Mucosa of gallbladder (tissue), 1 donor: Measurements from ENCODE around the gene TBCCD1. TPM values are rescaled to one million over a fixed set of nuclear protein-coding genes. Genes with fewer than 3 reads are reported as not detected.
A peak's percentile ranks its signal among the peaks of the same experiment; 100 is the strongest.
"Not testable (repeated sequence)": the region's sequence is repeated elsewhere in the genome, so short reads cannot be mapped to it uniquely, and the experiment has no call there.

Experiments used
- DNase-seq: peaks from one replicate; pipeline ENCODE4 v3.0.0-alpha.2; 2020; ENCODE audit warnings: low spot score
- total RNA-seq: library from RNA; stranded (reverse); gene quantifications from one replicate; pipeline ENCODE4 v1.2.1, GENCODE V29; 2021
- donor health status: DM: no; HTN: no; CAD: no.

TBCCD1 gene
- total RNA-seq, 1 donor from 2014 or later, result 11.0 TPM

DNA sequence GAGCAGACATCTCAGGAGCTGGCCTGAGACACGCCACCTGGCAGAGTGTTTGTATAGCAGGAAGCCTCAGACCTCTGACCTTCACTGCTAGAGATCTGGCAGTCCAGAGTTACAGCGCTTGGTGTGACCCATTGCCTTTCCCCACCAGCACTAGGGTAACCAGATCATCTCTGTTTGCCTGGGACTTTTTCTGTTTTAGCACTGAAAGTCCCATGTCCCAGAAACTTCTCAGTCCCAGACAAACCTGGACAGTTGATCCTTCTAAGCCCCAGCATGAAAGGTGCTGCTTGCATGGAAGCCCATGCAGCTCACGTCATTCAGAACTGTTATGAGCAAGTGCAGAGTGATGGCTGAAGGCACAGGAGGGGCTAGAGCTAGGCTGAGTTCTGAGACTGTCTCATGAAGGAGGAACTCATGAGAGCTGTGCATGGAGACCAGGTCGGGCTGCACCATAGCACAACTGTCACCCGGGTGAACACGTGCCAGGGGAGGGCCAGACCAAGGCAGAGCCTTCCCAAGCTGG, 27.5 kb upstream of the TBCCD1 start:
- no peak for DNase-seq

DNA sequence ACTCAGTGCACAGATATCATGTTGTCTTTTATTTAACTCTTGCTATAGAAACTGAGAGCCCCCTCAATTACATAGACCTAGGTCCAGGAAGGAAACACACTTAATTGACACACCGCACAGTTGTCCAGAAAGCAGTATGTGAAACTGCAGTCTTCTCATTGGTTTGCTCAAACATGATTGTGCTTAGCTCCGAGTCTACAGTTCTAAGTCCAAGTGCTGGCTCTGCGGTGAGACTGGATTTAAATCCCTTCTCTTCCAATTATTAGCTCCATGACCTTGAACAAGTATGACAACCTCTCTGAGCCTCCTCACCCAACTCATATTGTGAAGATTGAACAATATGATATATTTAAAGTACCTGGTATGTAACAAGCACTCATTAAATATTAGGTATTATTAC, 26.7 kb upstream of the TBCCD1 start:
- DNase-seq, result no peak

DNA sequence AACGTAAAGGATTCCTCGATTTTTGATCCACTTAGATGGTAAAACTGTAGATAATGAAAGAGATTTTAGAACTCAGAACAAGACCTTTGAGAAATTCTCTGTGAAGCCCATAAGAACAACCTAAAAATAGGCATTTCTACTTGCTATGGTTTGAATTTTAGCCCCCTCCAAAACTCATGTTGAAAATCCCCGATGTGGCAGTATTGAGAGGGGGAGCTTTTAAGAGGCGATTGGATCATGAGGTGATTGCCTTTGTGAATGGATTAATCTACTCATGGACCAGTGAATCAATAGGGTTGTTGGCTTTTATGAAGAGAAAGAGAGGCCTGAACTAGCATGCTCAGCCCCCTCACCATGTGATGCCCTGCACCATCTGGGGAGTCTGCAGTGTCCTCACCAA, 25.5 kb upstream of the TBCCD1 start:
- DNase-seq, result no peak

DNA sequence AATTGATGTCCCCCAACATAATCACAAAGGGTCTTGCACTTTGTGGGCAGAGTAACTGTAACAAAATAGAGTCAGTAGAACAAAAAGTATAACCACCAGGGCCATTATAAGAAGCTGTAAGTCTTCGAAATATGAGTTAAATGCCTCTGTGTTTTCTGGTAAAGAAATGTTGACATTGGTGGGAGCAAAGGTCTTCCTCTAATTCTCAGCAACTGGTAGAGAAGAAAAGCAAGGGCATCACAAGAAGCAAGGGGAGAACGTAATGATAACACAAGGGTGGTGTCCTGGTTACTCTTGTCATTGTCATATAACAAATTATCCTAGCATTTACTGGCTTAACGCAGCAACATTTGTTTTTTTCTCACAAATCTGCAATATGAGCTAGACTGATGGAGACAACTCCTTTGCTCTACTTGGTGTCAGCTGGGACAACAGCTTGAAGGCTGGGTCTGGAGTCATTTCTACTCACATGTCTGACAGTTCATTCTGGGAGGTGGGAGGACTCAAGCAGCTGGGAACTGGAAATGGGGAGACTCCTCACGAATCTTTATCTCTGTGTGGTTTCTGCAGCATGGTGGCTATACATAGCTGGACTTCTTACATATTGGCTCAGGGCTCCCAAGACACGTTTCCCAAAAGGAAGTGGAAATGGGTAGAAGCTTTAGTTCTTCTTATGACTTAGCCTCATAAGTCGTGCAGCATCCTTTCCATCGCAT, 23.6 kb upstream of the TBCCD1 start:
- DNase-seq, result no peak

DNA sequence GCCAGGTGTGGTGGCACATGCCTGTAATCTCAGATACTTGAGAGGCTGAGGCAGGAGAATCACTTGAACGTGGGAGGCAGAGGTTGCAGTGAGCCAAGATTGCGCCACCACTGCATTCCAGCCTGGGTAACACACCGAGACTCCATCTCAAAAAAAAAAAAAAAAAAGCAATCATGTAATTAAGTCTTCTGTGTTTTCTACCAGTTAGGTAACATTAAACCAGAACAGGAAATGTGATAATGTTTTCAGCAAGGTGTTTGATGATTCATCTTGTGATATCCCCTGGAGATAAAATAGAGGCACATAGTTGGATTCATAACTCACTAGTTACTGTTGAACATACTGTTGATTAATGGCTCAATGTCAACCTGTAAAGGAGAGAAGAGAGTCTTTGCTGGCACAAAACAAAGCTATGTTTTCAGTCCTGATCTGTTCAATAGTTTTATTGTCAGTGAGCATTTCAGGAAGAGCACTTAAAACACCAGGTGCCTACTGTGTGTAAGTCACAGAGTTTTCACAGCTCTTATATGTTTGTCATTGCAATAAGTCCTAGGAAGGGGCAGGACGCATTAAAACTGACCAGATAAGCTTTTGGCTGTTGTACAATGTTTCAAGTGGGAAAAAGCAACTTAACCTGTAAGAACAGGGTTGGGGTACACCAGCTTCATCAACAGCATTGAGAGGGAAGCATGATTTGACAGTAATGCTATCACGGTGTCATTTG, 22.9 kb upstream of the TBCCD1 start:
- DNase-seq, result peak; percentile 46

DNA sequence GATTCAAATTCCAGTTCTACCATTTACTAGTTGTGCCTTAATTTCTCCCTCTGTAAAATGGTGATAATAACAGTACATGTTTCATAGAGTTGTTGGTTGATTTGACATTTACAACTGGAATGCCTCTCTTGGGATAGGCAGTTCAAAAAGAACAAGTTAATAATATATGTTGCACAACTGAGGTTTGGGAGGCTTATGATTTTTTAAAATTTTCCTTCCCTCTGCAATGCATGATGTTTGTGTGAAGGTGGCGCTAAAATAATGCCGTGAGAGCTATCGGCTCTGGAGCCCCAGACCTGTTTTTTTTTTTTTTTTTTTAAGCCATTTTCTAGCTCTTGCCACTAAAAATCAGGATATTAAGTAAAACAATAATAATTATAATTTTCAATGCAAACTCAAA, 22.0 kb upstream of the TBCCD1 start:
- no peak for DNase-seq

DNA sequence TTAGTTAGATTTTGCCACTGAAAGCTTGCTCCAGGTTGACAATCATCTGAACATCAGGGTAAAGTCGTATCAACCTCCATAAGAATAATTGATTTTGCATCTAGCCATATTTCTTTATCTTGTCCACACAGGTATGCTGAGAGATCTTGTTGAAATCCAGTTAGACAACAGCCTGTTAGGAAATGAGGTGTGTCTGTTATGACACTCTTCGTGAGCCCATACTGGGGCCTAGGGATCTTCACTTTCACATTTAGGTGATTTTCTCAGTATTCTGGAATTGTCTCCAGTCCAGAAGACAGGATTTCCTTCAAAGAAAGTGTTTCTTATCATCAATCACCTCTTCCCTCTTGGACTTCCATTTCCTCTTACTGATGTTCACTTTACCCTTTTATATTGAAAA, 21.5 kb upstream of the TBCCD1 start:
- no peak for DNase-seq

DNA sequence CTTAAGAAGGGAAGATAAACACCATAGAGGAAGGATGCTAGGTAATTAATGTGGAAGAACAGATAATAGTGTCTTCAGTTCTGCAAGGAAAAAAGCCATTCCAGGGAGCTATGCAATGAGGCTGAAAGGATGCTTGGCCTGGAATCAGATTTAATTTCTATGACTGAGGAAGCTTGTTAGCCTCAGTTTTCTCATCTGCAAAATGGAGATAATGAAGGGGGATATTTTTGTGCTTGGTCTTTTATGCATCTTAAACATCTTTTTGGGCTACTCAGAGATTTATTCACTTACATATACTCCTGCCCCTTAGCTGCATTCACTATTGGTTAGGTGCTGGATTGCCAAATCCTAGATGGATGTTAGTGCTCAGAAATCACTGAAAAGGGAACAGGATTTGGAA, 20.0 kb upstream of the TBCCD1 start:
- DNase-seq, result no peak

DNA sequence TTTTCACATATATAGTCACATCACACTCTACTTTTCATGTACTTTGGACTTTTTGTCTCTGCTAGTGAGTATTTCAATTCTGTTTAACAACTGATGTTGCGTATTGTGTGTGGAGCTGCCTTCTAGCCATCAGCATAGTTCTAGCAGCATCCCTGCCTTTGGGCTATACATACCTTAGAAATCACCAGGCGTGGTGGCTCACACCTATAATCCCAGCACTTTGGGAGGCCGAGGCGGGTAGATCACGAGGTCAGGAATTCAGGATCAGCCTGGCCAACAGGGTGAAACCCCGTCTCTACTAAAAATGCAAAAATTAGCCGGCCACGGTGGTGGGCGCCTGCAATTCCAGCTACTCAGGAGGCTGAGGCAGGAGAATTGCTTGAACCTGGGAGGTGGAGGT, 19.1 kb upstream of the TBCCD1 start:
- not testable (repeated sequence) for DNase-seq

DNA sequence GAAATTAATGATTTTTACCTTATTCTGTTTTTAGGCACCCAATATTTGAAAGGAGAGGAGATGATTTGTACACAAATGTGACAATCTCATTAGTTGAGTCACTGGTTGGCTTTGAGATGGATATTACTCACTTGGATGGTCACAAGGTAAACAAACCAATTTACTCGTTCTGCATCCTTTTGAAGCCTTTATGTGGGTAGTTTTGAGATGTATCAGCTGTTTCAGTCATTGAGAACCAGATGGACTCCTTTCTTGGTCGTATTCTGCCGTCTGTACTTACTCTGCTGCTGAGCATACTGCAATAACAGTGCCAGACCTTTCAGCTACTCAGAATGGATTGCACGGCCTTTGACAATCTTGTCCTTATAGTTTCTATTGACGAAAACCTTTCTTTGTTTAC, 16.7 kb upstream of the TBCCD1 start:
- no peak for DNase-seq

DNA sequence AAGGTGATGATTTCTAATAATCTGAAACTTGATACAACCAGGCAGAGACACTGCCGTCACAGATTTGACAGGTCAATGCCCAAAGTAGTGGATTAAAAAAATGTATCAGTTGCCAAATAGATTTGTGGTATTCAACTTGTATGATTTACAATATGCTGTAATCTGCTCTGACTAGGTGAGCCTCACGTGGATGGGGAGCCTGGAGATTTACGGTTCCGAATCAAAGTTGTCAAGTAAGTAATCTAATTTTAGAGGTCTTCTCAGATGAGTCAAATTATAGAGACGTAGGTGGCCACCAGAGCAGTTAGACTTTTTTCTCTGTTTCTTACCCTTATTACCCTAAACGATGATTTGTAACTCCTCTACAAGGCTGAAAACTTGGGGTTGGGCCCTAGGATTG, 15.4 kb upstream of the TBCCD1 start:
- no peak for DNase-seq

DNA sequence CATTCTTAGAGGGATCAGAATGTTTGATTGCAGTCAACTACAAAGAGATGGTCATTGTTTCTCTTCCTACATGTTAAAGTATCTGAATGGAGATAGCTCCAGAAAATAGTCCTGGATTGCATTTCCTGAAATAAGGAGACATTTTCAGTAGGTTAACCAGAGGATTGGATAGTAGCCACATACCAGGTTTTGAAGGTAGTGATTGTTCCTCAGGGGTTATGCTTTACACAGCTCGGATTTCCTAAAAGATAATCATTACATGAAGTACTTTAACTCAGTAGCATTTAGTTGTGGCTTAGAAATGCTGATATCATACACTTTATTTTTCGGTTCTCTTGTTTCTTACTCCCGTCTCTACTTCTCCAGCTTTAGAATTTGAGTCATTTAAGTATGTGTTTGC, 13.6 kb upstream of the TBCCD1 start:
- no peak for DNase-seq

DNA sequence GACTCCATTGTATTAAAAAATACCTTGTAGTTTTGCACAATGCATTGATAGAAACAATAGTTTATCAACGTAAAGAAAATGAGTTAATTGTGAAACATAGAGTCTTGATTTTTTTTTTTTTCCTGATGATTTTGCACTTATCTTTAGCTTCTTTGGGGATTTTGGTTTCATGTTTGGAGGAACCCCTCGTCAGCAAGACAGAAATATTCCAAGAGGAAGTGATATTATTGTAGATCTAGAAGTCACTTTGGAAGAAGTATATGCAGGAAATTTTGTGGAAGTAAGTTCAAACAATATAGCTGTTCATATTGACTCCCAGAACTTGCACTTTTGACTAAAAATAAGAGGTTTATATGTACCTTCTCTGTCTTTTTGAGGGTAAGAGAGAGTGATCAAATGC, 10.4 kb upstream of the TBCCD1 start:
- no peak for DNase-seq

DNA sequence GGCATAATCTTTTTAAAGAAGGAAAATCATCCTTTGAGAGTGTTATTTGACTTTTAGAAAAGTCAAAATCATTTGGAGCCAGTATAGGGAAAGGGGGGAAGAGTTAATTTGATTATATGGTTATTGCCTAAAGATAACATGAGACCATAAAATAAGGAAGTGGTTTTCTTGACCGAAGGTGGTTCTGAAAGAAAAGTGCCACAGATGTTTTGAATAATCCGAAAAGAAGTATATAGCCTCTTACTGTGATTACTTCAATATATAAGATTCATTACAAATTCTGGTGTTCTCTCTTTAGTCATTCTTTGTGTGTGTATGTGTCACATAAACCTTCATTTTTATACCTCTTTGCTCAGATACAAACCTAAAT, 4.5 kb upstream of the TBCCD1 start:
- DNase-seq, result no peak

DNA sequence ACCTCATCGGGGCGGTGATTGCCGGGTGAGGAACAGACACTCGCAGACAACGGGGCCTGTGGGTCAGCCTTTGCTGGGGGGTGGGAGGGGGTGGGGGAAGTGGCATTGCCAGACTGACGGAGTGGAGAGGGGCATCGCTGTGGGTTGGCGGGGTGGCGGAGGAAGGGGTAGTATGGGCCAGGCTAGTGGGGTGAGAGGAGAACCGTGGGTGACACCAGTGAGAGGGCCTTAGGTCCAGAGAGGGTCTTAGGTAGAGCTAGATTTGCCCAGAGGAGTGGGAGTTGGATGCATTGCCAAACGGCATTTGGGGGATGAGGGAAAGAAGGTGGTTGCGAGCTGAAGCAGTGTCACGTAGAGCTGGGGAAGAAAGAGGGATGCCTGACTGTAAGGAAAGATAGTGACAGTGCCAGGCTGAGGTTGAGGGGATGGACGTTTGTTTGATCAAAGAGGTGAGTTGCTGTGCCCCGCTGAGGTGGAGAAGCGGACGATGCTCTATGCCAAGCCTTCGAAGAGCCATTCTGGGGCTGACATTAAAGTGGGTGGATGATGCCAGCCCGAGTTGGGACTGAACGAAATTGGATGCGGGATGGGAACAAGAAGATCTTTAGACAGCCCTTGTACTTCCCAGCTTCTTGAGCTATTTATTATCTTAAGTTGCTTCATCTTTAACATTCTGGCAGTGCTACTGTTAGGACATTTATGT, 4.0 kb upstream of the TBCCD1 start:
- no peak for DNase-seq

DNA sequence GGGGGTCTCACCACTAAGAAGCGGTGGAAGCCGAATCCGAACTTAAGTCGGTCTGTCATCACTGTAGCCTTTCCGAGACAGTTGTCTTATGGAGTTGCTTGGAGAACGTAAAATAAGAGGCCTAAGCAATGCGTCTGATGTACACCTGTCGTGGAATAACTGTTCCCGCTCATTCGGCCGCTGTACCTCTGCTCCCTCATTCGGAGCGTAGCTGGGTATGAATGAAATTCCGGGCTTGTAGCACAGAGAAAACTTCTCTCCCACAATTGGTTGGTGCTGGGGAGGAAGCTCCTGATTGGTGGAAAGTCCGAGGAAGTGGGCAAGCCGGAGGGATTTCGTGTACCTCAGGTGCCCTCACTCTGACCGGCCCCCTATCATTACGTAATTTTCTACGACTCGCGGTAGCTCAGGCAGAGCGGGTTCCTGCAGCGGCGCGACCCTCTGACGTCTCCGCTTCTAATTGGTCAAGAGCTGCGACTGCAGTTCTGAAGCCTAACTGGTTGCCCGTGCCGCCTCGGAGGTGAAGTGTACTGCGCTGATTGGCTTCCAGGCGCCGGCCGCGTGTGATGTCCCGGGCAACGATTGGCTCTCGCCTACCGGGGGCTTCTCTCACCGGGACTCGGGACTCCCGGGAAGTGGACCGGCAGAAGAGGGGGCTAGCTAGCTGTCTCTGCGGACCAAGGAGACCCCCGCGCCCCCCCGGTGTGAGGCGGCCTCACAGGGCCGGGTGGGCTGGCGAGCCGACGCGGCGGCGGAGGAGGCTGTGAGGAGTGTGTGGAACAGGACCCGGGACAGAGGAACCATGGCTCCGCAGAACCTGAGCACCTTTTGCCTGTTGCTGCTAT, 3.2 kb upstream of the TBCCD1 start, which contains the start of gene DNAJB11:
Gene DNAJB11, plus strand, starts transcription at position 625 of the 845 bp plus-strand sequence. Its CDS starts 178 bp downstream, at position 803.
- peak; percentile 100 for DNase-seq

DNA sequence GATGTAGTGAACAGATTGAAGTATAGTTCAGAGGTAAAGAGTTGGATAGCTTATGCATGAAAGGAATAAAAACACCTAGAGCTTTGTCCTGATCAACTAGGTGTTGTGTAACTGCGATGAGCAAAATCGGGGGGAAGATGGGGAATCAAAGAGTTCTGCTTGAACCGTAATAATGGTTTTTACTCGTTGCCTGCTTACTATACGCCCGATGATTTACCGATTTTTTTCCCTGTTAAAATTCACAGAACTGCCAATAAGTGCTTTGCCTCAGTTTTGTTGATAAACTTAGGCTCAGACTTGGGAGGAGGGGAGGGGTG, 2.6 kb upstream of the TBCCD1 start:
- DNase-seq, result no peak

DNA sequence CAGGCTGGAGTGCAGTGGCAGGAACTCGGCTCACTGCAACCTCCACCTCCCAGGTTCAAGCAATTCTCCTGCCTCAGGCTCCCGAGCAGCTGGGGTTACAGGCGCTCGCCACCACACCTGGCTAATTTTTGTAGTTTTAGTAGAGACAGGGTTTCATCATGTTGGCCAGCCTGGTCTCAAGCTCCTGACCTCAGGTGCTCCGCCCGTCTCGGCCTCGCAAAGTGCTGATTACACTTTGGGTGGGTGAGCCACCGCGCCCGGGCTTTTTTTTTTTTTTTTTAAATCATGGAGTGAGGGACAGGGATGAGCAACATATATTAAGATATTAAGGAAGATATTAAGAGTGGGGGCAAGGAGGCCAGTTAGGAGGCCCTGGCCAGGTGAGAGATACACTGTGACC, 2.2 kb upstream of the TBCCD1 start:
- not testable (repeated sequence) for DNase-seq

DNA sequence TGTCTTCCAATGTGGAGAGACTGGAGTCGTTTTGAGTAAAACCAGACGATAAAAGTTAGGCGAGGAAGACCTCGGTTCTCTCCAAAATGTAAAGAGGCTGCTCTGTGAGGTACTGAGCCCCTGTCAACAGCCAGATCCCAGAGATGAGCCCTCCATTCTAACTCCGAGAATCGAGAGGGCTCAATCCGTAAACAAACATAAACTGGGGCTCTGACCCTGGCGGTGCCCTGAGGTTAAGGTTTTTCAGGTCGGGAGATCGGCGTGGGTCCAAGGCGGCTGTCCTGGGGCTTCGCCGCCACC, 417 bp downstream of the TBCCD1 start:
- no peak for DNase-seq

DNA sequence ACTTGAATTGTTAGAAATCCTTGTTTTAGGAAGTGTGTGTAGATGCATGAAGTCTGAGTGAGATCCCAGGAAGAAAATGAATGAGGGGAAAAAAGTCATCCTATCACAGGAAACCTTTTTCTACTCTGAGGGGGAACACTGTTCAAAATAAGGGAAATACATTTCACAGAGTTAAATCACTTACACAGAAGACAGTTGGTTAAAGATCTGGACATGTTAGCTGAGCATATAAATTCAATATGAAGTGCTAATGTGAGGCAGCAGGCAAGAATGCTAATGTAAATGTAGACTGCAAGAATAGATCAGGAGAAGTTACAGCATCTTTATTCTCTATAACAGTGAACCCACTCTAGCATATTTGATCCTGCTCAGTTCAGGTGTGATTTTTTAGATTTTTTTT, 2.6 kb downstream of the TBCCD1 start:
- no peak for DNase-seq

DNA sequence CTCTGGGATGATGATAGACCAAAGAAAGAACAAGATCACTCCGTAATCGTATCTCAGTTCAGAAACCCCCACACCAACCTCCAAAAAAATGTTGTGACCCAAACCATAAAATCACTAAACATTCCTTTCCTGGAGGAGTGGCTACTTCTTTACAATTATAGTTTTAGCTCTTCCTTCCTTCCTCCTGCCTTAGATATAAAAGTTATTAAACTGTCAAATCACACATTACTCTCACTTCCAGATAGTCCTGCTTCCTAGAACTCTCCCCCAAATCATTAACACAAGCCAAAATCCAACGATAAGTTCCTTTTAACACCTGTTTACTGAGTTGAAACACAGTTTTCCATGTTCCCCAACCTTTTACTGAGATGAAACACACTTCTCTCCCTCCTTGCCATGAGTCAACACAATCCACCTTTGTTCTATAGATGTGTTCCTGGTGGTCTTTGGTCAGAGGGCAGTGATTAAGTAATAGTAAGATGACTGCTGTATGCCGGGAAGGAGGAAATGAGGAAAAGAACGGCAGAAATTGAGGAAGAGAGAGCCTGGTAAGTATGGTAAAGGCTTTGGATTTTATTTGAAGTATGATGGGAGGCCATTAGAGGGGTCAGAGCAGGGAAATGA, 14.6 kb downstream of the TBCCD1 start:
- no peak for DNase-seq

DNA sequence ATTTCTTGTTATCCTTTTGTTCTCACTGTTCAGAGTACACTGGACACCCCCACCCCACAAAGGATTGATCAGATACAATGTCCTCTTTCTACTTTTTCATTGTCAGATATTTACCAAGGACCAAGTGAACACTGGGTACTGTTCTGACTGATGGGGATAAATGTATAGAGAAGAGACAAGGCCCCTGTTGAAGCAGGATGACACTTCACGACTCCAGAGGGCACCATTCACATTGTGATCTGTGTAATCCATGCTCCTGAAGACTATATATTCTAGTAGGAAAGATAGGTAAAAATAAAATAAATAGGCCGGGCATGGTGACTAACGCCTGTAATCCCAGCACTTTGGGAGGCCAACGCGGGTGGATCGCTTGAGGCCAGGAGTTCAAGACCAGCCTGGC, 15.8 kb downstream of the TBCCD1 start:
- no peak for DNase-seq
